ENCODE data around the gene CCT3. TPM values are rescaled to one million over a fixed set of nuclear protein-coding genes. Genes with fewer than 3 reads are reported as not detected.
A peak's percentile ranks its signal among the peaks of the same experiment; 100 is the strongest.

Gene CCT3
- total RNA-seq, 2 experiments from 2014 or later = 379 to 388 TPM

DNA sequence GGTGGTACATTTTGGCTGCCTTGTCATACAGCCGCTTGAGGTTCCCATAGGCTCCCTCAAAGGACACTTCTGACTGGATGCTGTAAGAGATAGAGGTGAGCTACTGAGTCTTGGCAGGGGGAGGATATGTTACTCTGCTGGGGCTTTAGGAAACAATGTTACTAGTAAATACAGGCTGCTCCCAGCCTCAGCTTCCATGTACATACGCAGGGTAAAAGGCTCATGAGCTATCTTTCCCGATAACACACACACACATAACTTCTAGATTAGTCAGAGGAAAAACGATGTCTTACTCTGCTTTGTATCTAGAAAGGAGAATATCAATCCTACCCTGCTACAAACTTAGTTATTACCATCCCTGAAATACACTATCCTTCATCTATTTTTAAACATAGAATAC lies 69.8 kb downstream of the CCT3 start:
- Mint-ChIP-seq H3K36me3 (ENCODE audit: low read depth) (peaks cover 58% of the 10 kb centered on the region), H3K27ac (no peak overlapping the region), H3K27me3 (no peaks in the 10 kb centered on the region), H3K4me1 (ENCODE audit: low read depth) (peaks cover 3% of the 10 kb centered on the region), H3K4me3 (no peak overlapping the region), H3K9me3 (no peaks in the 10 kb centered on the region)
- intact Hi-C loops (cut with micrococcal nuclease) = no loop called here
- POLR2A ChIA-PET = interaction anchor here (1.0 to 2.3 kb wide), 4 partner anchors 9 to 21 kb away, joined by 3 to 10 read pairs (median 4); partner anchors contain the start of gene PAQR6
- CTCF ChIA-PET = interaction anchor here (1.1 kb wide), 1 partner anchor 127 kb away, joined by 3 read pairs; no protein-coding TSS in a partner anchor
- TF ChIP-seq, protein P1, sequence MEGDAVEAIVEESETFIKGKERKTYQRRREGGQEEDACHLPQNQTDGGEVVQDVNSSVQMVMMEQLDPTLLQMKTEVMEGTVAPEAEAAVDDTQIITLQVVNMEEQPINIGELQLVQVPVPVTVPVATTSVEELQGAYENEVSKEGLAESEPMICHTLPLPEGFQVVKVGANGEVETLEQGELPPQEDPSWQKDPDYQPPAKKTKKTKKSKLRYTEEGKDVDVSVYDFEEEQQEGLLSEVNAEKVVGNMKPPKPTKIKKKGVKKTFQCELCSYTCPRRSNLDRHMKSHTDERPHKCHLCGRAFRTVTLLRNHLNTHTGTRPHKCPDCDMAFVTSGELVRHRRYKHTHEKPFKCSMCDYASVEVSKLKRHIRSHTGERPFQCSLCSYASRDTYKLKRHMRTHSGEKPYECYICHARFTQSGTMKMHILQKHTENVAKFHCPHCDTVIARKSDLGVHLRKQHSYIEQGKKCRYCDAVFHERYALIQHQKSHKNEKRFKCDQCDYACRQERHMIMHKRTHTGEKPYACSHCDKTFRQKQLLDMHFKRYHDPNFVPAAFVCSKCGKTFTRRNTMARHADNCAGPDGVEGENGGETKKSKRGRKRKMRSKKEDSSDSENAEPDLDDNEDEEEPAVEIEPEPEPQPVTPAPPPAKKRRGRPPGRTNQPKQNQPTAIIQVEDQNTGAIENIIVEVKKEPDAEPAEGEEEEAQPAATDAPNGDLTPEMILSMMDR (IDR thresholded peaks at IDR 0.05) = no peak
- DNase-seq (no peak), ATAC-seq (no peak)

GRCh38 chr1:156266051-156266450 lies 72.0 kb downstream of the CCT3 start:
- ATAC-seq (no peak), DNase-seq (no peak)
- no peak overlapping the region for H3K27ac Mint-ChIP-seq
- intact Hi-C loops (cut with micrococcal nuclease) = no loop called here
- peaks cover 64% of the 10 kb centered on the region for H3K36me3 Mint-ChIP-seq (ENCODE audit: low read depth)
- ChIA-PET CTCF (no interaction called here), POLR2A (no interaction called here)
- no peaks in the 10 kb centered on the region for H3K27me3 Mint-ChIP-seq
- H3K4me1 Mint-ChIP-seq (ENCODE audit: low read depth) = peaks cover 4% of the 10 kb centered on the region
- TF ChIP-seq, protein P1 (IDR thresholded peaks at IDR 0.05) = no peak
- no peak overlapping the region for H3K4me3 Mint-ChIP-seq
- no peaks in the 10 kb centered on the region for H3K9me3 Mint-ChIP-seq

DNA sequence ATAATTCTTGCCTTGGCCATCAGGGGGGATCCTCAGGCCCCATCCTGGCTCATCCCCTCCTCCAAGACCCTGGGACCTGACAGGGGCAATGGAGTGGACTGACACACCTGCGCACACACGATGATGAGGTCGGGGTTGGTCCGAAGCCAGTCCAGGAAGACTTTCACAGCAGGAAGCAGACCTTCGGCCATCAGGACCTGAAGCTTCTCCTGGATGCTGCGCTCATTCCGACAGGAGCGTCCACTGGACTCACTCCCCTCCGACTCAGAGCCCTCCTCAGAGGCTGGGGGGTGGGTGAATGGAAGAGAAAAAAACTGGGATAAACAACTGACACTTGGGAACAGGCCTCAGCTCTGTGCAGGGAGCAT lies 74.8 kb downstream of the CCT3 start:
- no peak overlapping the region for H3K27ac Mint-ChIP-seq
- no peak for ATAC-seq
- intact Hi-C loops (cut with micrococcal nuclease) = no loop called here
- CTCF ChIA-PET = no interaction called here
- TF ChIP-seq, protein P1 (IDR thresholded peaks at IDR 0.05) = no peak
- peaks cover 72% of the 10 kb centered on the region for H3K36me3 Mint-ChIP-seq (ENCODE audit: low read depth)
- POLR2A ChIA-PET = interaction anchor here (0.9 to 2.0 kb wide), 9 partner anchors 8 to 44 kb away, joined by 3 to 8 read pairs (median 4); partner anchors contain the start of genes PAQR6, TMEM79 and VHLL
- no peaks in the 10 kb centered on the region for H3K9me3 Mint-ChIP-seq
- no peak for DNase-seq
- H3K4me1 Mint-ChIP-seq (ENCODE audit: low read depth) = peaks cover 4% of the 10 kb centered on the region
- H3K4me3 Mint-ChIP-seq = no peak overlapping the region
- H3K27me3 Mint-ChIP-seq = no peaks in the 10 kb centered on the region

- CTCF ChIA-PET = no interaction called here
- H3K27ac Mint-ChIP-seq = peak overlapping the region; percentile 26
- POLR2A ChIA-PET = interaction anchor here (0.9 to 2.0 kb wide), 9 partner anchors 9 to 45 kb away, joined by 3 to 8 read pairs (median 4); partner anchors contain the start of genes PAQR6, TMEM79 and VHLL
These were observed 75.4 kb downstream of the CCT3 start for GRCh38 chr1:156262461-156263287.

More at GRCh38 chr1:156262461-156263287, 75.4 kb downstream of the CCT3 start:
- ATAC-seq (peak; percentile 67), DNase-seq (no peak)
- H3K9me3 Mint-ChIP-seq = no peaks in the 10 kb centered on the region
- intact Hi-C loops (cut with micrococcal nuclease) = no loop called here
- no peaks in the 10 kb centered on the region for H3K27me3 Mint-ChIP-seq
- TF ChIP-seq, protein P1 (IDR thresholded peaks at IDR 0.05) = no peak
- H3K36me3 Mint-ChIP-seq (ENCODE audit: low read depth) = peaks cover 73% of the 10 kb centered on the region
- peaks cover 5% of the 10 kb centered on the region for H3K4me1 Mint-ChIP-seq (ENCODE audit: low read depth)
- H3K4me3 Mint-ChIP-seq = no peak overlapping the region
